Smooth muscle cell (in vitro differentiated cells): ENCODE measurements around the gene SLC25A42. TPM values are rescaled to one million over a fixed set of nuclear protein-coding genes. Genes with fewer than 3 reads are reported as not detected.

ENCODE experiments used
- DNase-seq: peaks from one replicate; lab custom pipeline; 2025; ENCODE audit not compliant: unreplicated experiment; lab: John Stamatoyannopoulos, UW
- H2AFZ ChIP-seq: fragments of 200-600 bp; sonication (generic); 2 replicates; pipeline ENCODE4 v1.6.0; 2016; ENCODE audit warnings: antibody characterized with exemption, low read depth, mild to moderate bottlenecking
- H3F3A ChIP-seq: fragments of 200-600 bp; sonication (generic); 2 replicates; pipeline ENCODE4 v1.6.0; 2017; ENCODE audit warnings: antibody characterized with exemption, low read depth
- H3K27ac ChIP-seq: fragments of 200-600 bp; sonication (generic); 2 replicates; pipeline ENCODE4 v1.5.1; 2016; ENCODE audit warnings: low read depth, mild to moderate bottlenecking
- H3K27me3 ChIP-seq: fragments of 200-600 bp; sonication (generic); 2 replicates; pipeline ENCODE4 v1.6.1; 2016; ENCODE audit warnings: low read depth, mild to moderate bottlenecking
- H3K36me3 ChIP-seq: fragments of 200-600 bp; sonication (generic); 2 replicates; pipeline ENCODE4 v1.5.1; 2016; ENCODE audit warnings: low read depth
- H3K4me1 ChIP-seq: fragments of 200-600 bp; sonication (generic); 2 replicates; pipeline ENCODE4 v1.5.1; 2016; ENCODE audit warnings: low read depth
- H3K4me2 ChIP-seq: fragments of 200-600 bp; sonication (generic); 2 replicates; pipeline ENCODE4 v1.6.0; 2016; ENCODE audit warnings: mild to moderate bottlenecking
- H3K4me3 ChIP-seq: fragments of 200-600 bp; sonication (generic); 2 replicates; pipeline ENCODE4 v1.5.1; 2016; ENCODE audit warnings: mild to moderate bottlenecking
- H3K79me2 ChIP-seq: fragments of 200-600 bp; sonication (generic); 2 replicates; pipeline ENCODE4 v1.6.0; 2016; ENCODE audit warnings: low read depth, mild to moderate bottlenecking
- H3K9ac ChIP-seq: fragments of 200-600 bp; sonication (generic); 2 replicates; pipeline ENCODE4 v1.6.0; 2016; ENCODE audit warnings: low read depth
- H3K9me3 ChIP-seq: fragments of 200-600 bp; sonication (generic); replicated peaks from 2 replicates; pipeline ENCODE4 v1.5.1; 2016; ENCODE audit warnings: low read depth
- H4K20me1 ChIP-seq: fragments of 200-600 bp; sonication (generic); 2 replicates; pipeline ENCODE4 v1.6.0; 2016; ENCODE audit warnings: low read depth
- CTCF ChIP-seq: fragments of 200-600 bp; sonication (generic); IDR thresholded peaks from 2 replicates; pipeline ENCODE4 v1.5.1; 2017; ENCODE audit warnings: borderline replicate concordance, mild to moderate bottlenecking, antibody characterized with exemption; ENCODE audit not compliant: insufficient read depth, poor library complexity, severe bottlenecking
- WGBS: methylation state at CpG from one replicate; pipeline ENCODE4 v1.1.7; 2016; ENCODE audit warnings: low lambda C conversion rate; 5-methylcytosine and 5-hydroxymethylcytosine counted together
- polyA plus RNA-seq: library from polyadenylated mRNA; unstranded; fragments of >200 nt; fragmentation: Nextera tagmentation; extraction: Ambion mirVana; gene quantifications from 2 replicates; pipeline ENCODE4 v1.2.1, GENCODE V29; 2016
- total RNA-seq: library from RNA; depleted of rRNA; stranded (reverse); fragments of >200 nt; gene quantifications from 2 replicates; pipeline ENCODE4 v1.2.3, GENCODE V29; 2014

SLC25A42 gene
- total and polyA plus RNA-seq, 2 experiments from 2014 or later: 8.1 to 18.9 TPM

GRCh38 chr19:19126102-19126501 is 62.3 kb downstream of the SLC25A42 start:
- no peak for DNase-seq
- H3K79me2 ChIP-seq: no peaks in the 10 kb centered on the region
- H3F3A ChIP-seq: no peaks in the 10 kb centered on the region
- no peak overlapping the region for H3K4me3 ChIP-seq
- H2AFZ ChIP-seq: no peak overlapping the region
- no peaks in the 10 kb centered on the region for H4K20me1 ChIP-seq
- H3K36me3 ChIP-seq: peaks cover 9% of the 10 kb centered on the region
- no peaks in the 10 kb centered on the region for H3K4me1 ChIP-seq
- H3K27ac ChIP-seq: no peak overlapping the region
- 99% methylated on average over 6 of the region's 6 CpGs for WGBS
- no peaks in the 10 kb centered on the region for H3K27me3 ChIP-seq
- no peak overlapping the region for H3K9ac ChIP-seq
- no peak for TF ChIP-seq CTCF
- H3K4me2 ChIP-seq: no peak overlapping the region
- H3K9me3 ChIP-seq: no peaks in the 10 kb centered on the region

- Histone ChIP-seq H3K4me3 (no peak overlapping the region), H3K79me2 (no peaks in the 10 kb centered on the region), H3K36me3 (no peaks in the 10 kb centered on the region), H3K4me1 (no peaks in the 10 kb centered on the region), H3K9me3 (no peaks in the 10 kb centered on the region), H3K27ac (no peak overlapping the region), H4K20me1 (no peaks in the 10 kb centered on the region), H3K9ac (no peak overlapping the region), H3K27me3 (no peaks in the 10 kb centered on the region), H2AFZ (no peak overlapping the region), H3F3A (no peaks in the 10 kb centered on the region), H3K4me2 (no peak overlapping the region)
- DNase-seq: no peak
- no peak for TF ChIP-seq CTCF
- WGBS: 84% methylated on average over 3 of the region's 3 CpGs
Measured at GRCh38 chr19:19131989-19132388, 68.2 kb downstream of the SLC25A42 start.

- WGBS: 99% methylated on average over 12 of the region's 12 CpGs
- H3K4me1 ChIP-seq: peaks cover 3% of the 10 kb centered on the region
Measured at GRCh38 chr19:19132912-19133311, 69.1 kb downstream of the SLC25A42 start.

More at GRCh38 chr19:19132912-19133311, 69.1 kb downstream of the SLC25A42 start:
- DNase-seq: no peak
- Histone ChIP-seq H4K20me1 (no peaks in the 10 kb centered on the region), H3K9ac (no peak overlapping the region), H3K27ac (no peak overlapping the region), H3F3A (no peaks in the 10 kb centered on the region), H2AFZ (no peak overlapping the region), H3K4me3 (no peak overlapping the region), H3K4me2 (no peak overlapping the region), H3K9me3 (no peaks in the 10 kb centered on the region), H3K79me2 (peaks cover 8% of the 10 kb centered on the region), H3K36me3 (no peaks in the 10 kb centered on the region), H3K27me3 (no peaks in the 10 kb centered on the region)
- no peak for TF ChIP-seq CTCF
